Ovary (tissue), 3 donors: ENCODE measurements around the gene MALRD1.

Source experiments
- CTCF ChIP-seq, 3 donors: fragments of 450-650 bp in 2 of 3; fragments of 200-600 bp in 1 of 3; IDR thresholded peaks; one replicate each; pipeline versions ENCODE4 v1.5.1 to v1.8.0; 2016 to 2022; ENCODE audit warnings: antibody characterized with exemption in 3 of 3, mild to moderate bottlenecking in 1 of 3
- POLR2A ChIP-seq: fragments of 450-650 bp; IDR thresholded peaks from one replicate; pipeline ENCODE4 v1.6.1; 2017; ENCODE audit warnings: antibody characterized with exemption, mild to moderate bottlenecking, moderate library complexity
- donor health status: DM: no; HTN: no; CAD: no.

- TF ChIP-seq CTCF (IDR thresholded peaks at IDR 0.05) = no peak
- no peak for TF ChIP-seq POLR2A
These were observed 50.2 kb downstream of the MALRD1 start for GRCh38 chr10:19098803-19099202.
